ENCODE results near the gene SSH2. TPM values are rescaled to one million over a fixed set of nuclear protein-coding genes. Genes with fewer than 3 reads are reported as not detected.
"Not testable (repeated sequence)": the region's sequence is repeated elsewhere in the genome, so short reads cannot be mapped to it uniquely, and the experiment has no call there.

SSH2 gene
- total and polyA plus RNA-seq, 2 of the 13 experiments (the other 11 are each of a cell fraction or from before 2014, with no cell fraction given), result 6.0 to 6.4 TPM

DNA sequence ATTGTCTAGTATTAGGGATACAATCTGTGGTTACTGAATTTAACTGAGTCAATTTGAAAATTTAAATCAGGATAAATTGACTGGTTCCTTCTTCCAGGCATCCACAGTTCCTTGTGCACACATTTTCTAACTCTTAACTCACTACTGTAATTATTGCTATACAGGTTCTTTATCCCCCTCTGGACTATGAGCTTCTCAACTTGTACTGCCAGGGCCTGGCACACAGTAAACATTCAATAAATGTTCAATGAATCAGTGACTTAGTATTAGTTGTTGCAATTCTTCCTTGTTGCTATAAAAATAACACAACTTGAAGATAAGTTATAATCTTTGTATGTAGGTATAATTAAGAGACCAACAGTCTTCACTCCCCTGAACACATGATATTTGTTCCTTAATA, 67.9 kb downstream of the SSH2 start:
- intact Hi-C loops (cut with micrococcal nuclease; ENCODE audit: unreplicated experiment), result no loop called here
- Histone ChIP-seq H3K4me1 (ENCODE audit: insufficient read depth, low read length) (peaks cover 10% of the 10 kb centered on the region; the same call in 1 of the 2 replicates), H3K4me2 (ENCODE audit: low read depth, low read length) (no peak overlapping the region), H3K9me3 (ENCODE audit: low read length) (no peaks in the 10 kb centered on the region), H3K27ac (ENCODE audit: extremely low read length, insufficient read depth, low read length) (no peak overlapping the region), H3K4me3 (replicated peaks in 1 of 3; ENCODE audit: insufficient read depth in 1 of 3, low read depth in 2 of 3, low read length in 3 of 3) (no peak overlapping the region), H3K27me3 (ENCODE audit: control insufficient read depth in 1 of 2, insufficient read depth in 2 of 2, low read length in 2 of 2) (no peaks in the 10 kb centered on the region), H4K20me1 (ENCODE audit: insufficient read depth, low read length) (no peaks in the 10 kb centered on the region), H2AFZ (ENCODE audit: low read length) (no peak overlapping the region), H3K36me3 (replicated peaks in 1 of 2; ENCODE audit: control insufficient read depth in 1 of 2, insufficient read depth in 2 of 2, low read length in 2 of 2) (no peaks in the 10 kb centered on the region), H3K9ac (ENCODE audit: insufficient read depth, low read depth, low read length) (no peak overlapping the region), H3K79me2 (ENCODE audit: insufficient read depth, low read length) (no peaks in the 10 kb centered on the region)
- FAIRE-seq (no peak), DNase-seq (ENCODE audit: low spot score) (no peak), ATAC-seq (no peak)
- ChIA-PET CTCF (ENCODE audit: low intra/inter-chr PET ratio, low total read pairs) (no interaction called here), POLR2A (no interaction called here)
- BruUV-seq (replicated peaks), result no TSS peak
- TF ChIP-seq THYN1 (CRISPR knock-in tag; IDR thresholded peaks at IDR 0.05; ENCODE audit: borderline replicate concordance, low read depth) (no peak), SP5 (CRISPR knock-in tag; IDR thresholded peaks at IDR 0.05; ENCODE audit: borderline replicate concordance, low read depth) (no peak)
- in situ Hi-C loops (cut with HindIII; ENCODE audit: extremely low pct_ligation_motif_present, low pct_unique_long_range_greater_than_20kb), result no loop called here

DNA sequence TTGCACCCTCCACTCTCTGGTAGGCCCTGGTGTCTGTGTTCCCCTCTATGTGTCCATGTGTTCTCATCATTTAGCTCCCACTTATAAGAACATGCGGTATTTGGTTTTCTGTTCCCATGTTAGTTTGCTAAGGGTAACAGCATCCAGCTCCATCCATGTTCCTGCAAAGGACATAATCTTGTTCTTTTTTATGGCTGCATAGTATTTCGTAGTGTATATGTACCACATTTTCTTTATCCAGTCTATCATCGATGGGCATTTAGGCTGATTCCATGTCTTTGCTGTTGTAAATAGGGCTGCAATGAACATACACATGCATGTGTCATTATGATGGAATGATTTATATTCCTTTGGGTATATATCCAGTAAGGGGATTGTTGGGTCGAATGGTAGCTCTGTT, 70.6 kb downstream of the SSH2 start:
- POLR2A ChIA-PET; H3K36me3 ChIP-seq (replicated peaks in 1 of 2; ENCODE audit: control insufficient read depth in 1 of 2, insufficient read depth in 2 of 2, low read length in 2 of 2); H4K20me1 ChIP-seq (ENCODE audit: insufficient read depth, low read length); H3K4me3 ChIP-seq (replicated peaks in 1 of 3; ENCODE audit: insufficient read depth in 1 of 3, low read depth in 2 of 3, low read length in 3 of 3); H3K79me2 ChIP-seq (ENCODE audit: insufficient read depth, low read length); intact Hi-C loops (cut with micrococcal nuclease; ENCODE audit: unreplicated experiment); BruUV-seq (replicated peaks); H2AFZ ChIP-seq (ENCODE audit: low read length); H3K27me3 ChIP-seq (ENCODE audit: control insufficient read depth in 1 of 2, insufficient read depth in 2 of 2, low read length in 2 of 2); DNase-seq (ENCODE audit: low spot score); H3K9ac ChIP-seq (ENCODE audit: insufficient read depth, low read depth, low read length); CTCF ChIA-PET (ENCODE audit: low intra/inter-chr PET ratio, low total read pairs); H3K4me2 ChIP-seq (ENCODE audit: low read depth, low read length); ATAC-seq; FAIRE-seq; H3K27ac ChIP-seq (ENCODE audit: extremely low read length, insufficient read depth, low read length); in situ Hi-C loops (cut with HindIII; ENCODE audit: extremely low pct_ligation_motif_present, low pct_unique_long_range_greater_than_20kb); H3K9me3 ChIP-seq (ENCODE audit: low read length): not testable (repeated sequence)
- peaks cover 10% of the 10 kb centered on the region; the same call in 1 of the 2 replicates for H3K4me1 ChIP-seq (ENCODE audit: insufficient read depth, low read length)
- WGBS (ENCODE audit: low lambda C conversion rate), result 84% methylated on average over 4 of the region's 4 CpGs

DNA sequence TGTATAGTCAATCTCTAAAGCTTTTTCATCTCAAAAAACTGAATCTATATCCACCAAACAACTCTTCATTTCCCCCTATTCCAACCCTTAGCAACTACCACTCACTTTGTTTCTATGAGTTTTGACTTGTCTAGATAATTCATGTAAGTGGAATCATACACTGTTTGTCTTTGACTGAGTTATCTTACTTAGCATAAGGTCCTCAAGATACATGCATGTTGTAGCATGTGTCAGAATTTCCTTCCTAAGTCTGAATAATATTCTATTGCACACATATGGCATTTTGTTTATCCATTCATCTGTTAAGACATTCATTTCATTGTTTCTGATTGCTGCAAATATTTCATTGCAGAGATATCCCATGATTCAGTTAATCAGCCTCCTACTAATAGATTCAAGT, 72.2 kb downstream of the SSH2 start:
- no peak for DNase-seq (ENCODE audit: low spot score)
- no peak for TF ChIP-seq DPF2 (CRISPR knock-in tag; IDR thresholded peaks at IDR 0.05; ENCODE audit: borderline replicate concordance, low read depth)
- no peak for TF ChIP-seq ZNF703 (CRISPR knock-in tag; IDR thresholded peaks at IDR 0.05; ENCODE audit: borderline replicate concordance)
- TF ChIP-seq, protein P1, sequence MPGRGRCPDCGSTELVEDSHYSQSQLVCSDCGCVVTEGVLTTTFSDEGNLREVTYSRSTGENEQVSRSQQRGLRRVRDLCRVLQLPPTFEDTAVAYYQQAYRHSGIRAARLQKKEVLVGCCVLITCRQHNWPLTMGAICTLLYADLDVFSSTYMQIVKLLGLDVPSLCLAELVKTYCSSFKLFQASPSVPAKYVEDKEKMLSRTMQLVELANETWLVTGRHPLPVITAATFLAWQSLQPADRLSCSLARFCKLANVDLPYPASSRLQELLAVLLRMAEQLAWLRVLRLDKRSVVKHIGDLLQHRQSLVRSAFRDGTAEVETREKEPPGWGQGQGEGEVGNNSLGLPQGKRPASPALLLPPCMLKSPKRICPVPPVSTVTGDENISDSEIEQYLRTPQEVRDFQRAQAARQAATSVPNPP (CRISPR knock-in tag; IDR thresholded peaks at IDR 0.05), result no peak
- no peak for TF ChIP-seq HOXA7 (CRISPR knock-in tag; IDR thresholded peaks at IDR 0.05)
- no peak for TF ChIP-seq SOX6 (IDR thresholded peaks at IDR 0.05)
- TF ChIP-seq SOX6 (CRISPR knock-in tag; IDR thresholded peaks at IDR 0.05), result no peak
- no peak for TF ChIP-seq MBD4 (IDR thresholded peaks at IDR 0.05; ENCODE audit: borderline replicate concordance, low read length)
- TF ChIP-seq MEF2D (CRISPR knock-in tag; IDR thresholded peaks at IDR 0.05), result no peak
- no peak for TF ChIP-seq GLI4 (CRISPR knock-in tag; IDR thresholded peaks at IDR 0.05; ENCODE audit: borderline replicate concordance)
- TF ChIP-seq ZNF891 (CRISPR knock-in tag; IDR thresholded peaks at IDR 0.05), result no peak
- no peak for TF ChIP-seq ZNF329 (CRISPR knock-in tag; IDR thresholded peaks at IDR 0.05; ENCODE audit: low read depth)

More for the DNA sequence above, 72.2 kb downstream of the SSH2 start:
- Histone ChIP-seq H3K9me3 (ENCODE audit: low read length) (no peaks in the 10 kb centered on the region), H2AFZ (ENCODE audit: low read length) (no peak overlapping the region), H3K27me3 (ENCODE audit: control insufficient read depth in 1 of 2, insufficient read depth in 2 of 2, low read length in 2 of 2) (no peaks in the 10 kb centered on the region), H3K4me2 (ENCODE audit: low read depth, low read length) (no peak overlapping the region), H3K9ac (ENCODE audit: insufficient read depth, low read depth, low read length) (no peak overlapping the region), H3K36me3 (replicated peaks in 1 of 2; ENCODE audit: control insufficient read depth in 1 of 2, insufficient read depth in 2 of 2, low read length in 2 of 2) (no peaks in the 10 kb centered on the region), H3K27ac (ENCODE audit: extremely low read length, insufficient read depth, low read length) (no peak overlapping the region), H3K4me3 (replicated peaks in 1 of 3; ENCODE audit: insufficient read depth in 1 of 3, low read depth in 2 of 3, low read length in 3 of 3) (no peak overlapping the region), H3K79me2 (ENCODE audit: insufficient read depth, low read length) (no peaks in the 10 kb centered on the region), H4K20me1 (ENCODE audit: insufficient read depth, low read length) (no peaks in the 10 kb centered on the region), H3K4me1 (ENCODE audit: insufficient read depth, low read length) (peaks cover 10% of the 10 kb centered on the region; the same call in 1 of the 2 replicates)
- CTCF ChIA-PET (ENCODE audit: low intra/inter-chr PET ratio, low total read pairs), result no interaction called here
- in situ Hi-C loops (cut with HindIII; ENCODE audit: extremely low pct_ligation_motif_present, low pct_unique_long_range_greater_than_20kb), result no loop called here
- no peak for FAIRE-seq
- intact Hi-C loops (cut with micrococcal nuclease; ENCODE audit: unreplicated experiment), result no loop called here
- no peak for ATAC-seq
- BruUV-seq (replicated peaks), result no TSS peak
- POLR2A ChIA-PET, result no interaction called here

All from HepG2 (cell line).